ENCODE measurements around the gene GALNT9. TPM values are rescaled to one million over a fixed set of nuclear protein-coding genes. Genes with fewer than 3 reads are reported as not detected.

The GALNT9 gene
- total and polyA plus RNA-seq, 3 experiments from 2014 or later = 0.18 TPM; not detected in 2

DNA sequence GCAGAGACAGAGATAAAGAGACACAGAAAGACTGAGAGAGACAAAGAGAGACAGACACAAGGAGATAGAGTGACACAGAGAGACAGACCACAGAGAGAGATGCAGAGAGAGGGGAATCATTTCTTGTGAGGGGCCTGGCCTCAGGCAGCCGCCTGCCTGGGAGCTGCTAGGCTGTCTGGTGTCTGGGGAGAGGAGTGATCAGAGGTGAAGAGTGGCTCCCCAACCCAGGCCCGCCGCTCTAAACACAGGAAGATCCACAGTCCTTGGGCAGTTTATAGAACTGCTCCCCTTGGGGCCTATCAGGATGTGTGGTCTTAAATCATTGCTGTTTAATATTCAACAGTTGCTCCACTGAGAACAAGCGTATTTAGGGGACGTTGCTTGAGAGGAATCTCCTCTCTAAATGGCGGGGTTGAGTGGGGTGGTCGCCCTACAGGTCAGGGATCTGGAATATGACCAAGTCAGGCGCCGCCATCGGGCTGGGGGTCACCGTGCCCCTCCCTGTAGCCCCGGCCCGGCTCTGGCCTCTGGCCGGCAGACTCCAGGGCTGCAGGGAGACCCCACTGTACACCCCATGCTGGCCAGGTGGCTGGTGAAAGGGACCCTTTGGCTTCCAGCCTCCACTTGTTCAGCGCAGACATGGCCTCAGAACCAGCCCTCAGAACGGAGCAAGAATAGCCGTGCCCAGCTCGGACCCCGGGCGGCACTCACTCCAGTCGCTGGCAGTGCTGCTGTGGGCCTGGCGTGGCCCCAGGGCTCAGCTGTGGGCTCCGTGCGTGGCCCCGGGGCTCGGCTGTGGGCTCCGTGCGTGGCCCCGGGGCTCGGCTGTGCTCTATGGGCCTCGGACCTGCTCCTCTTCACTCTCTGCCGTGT lies 89.4 kb downstream of the GALNT9 start:
- Mint-ChIP-seq H3K27me3 (peaks cover 1 to 3% of the 10 kb centered on the region in 2 donors), H3K4me1 (peaks cover 3 to 6% (median 3%) of the 10 kb centered on the region in 3 donors), H3K36me3 (no peaks in the 10 kb centered on the region), H3K4me3 (no peak overlapping the region), H3K9me3 (no peaks in the 10 kb centered on the region), H3K27ac (peak overlapping the region in 3 of 8 donors; percentile 3 to 43 (median 41))
- H3K4me3 ChIP-seq (ENCODE audit: low read length) = no peak overlapping the region
- no peaks in the 10 kb centered on the region for H3K36me3 ChIP-seq (ENCODE audit: insufficient read depth, low read length)
- H3K4me1 ChIP-seq (ENCODE audit: insufficient read depth, low read length) = no peaks in the 10 kb centered on the region
- ChIA-PET CTCF (no interaction called here), POLR2A (no interaction called here)
- H3K27ac ChIP-seq (ENCODE audit: low read depth, low read length) = no peak overlapping the region
- peak in 1 of 5 donors; percentile 34 for DNase-seq
- H3K27me3 ChIP-seq (ENCODE audit: insufficient read depth, low read length, poor library complexity, severe bottlenecking) = no peaks in the 10 kb centered on the region
- H3K9me3 ChIP-seq (ENCODE audit: low read length) = no peaks in the 10 kb centered on the region

DNA sequence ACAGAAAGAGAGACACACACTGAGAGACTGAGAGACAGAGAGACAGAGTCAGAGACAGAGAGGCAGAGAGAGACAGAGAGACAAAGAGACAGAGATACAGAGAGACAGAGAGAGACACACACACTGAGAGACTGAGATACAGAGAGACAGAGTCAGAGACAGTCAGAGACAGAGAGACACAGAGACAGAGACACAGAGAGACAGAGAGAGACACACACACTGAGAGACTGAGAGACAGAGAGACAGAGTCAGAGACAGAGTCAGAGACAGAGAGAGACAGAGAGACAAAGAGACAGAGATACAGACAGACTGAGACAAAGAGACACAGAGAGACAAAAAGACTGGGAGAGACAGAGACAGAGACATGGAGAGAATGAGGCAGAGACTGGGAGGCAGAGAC lies 90.0 kb downstream of the GALNT9 start:
- no peaks in the 10 kb centered on the region for H3K9me3 Mint-ChIP-seq
- H3K4me3 Mint-ChIP-seq = no peak overlapping the region
- POLR2A ChIA-PET = no interaction called here
- H3K4me1 Mint-ChIP-seq = peaks cover 3 to 6% (median 3%) of the 10 kb centered on the region in 3 donors
- peak overlapping the region in 4 of 8 donors; percentile 3 to 87 (median 38) for H3K27ac Mint-ChIP-seq
- no peaks in the 10 kb centered on the region for H3K27me3 ChIP-seq (ENCODE audit: insufficient read depth, low read length, poor library complexity, severe bottlenecking)
- no peaks in the 10 kb centered on the region for H3K36me3 Mint-ChIP-seq
- no peak overlapping the region for H3K4me3 ChIP-seq (ENCODE audit: low read length)
- no peak for DNase-seq
- no peak overlapping the region for H3K27ac ChIP-seq (ENCODE audit: low read depth, low read length)
- CTCF ChIA-PET = no interaction called here
- H3K9me3 ChIP-seq (ENCODE audit: low read length) = no peaks in the 10 kb centered on the region
- no peaks in the 10 kb centered on the region for H3K4me1 ChIP-seq (ENCODE audit: insufficient read depth, low read length)
- peaks cover 1 to 3% of the 10 kb centered on the region in 2 donors for H3K27me3 Mint-ChIP-seq
- no peaks in the 10 kb centered on the region for H3K36me3 ChIP-seq (ENCODE audit: insufficient read depth, low read length)

DNA sequence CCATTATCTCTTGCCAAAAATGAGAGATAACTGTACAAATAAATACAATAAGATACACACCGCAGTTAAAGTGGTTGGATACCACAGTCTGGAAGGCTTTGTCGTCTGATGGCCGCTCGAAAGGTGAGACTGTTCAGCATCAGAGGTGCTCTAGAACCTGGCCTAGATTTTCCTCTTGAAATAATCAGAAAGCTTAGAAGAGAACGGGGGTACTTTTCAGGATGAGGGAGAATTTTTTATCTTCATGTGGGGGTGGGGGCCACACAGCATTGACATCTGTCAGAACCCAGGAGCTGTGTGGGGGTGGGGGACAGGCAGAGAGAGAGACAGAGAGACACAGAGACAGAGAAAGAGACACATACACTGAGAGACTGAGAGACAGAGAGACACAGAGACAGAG lies 90.5 kb downstream of the GALNT9 start:
- CTCF ChIA-PET = no interaction called here
- no peak overlapping the region for H3K27ac ChIP-seq (ENCODE audit: low read depth, low read length)
- POLR2A ChIA-PET = no interaction called here

DNA sequence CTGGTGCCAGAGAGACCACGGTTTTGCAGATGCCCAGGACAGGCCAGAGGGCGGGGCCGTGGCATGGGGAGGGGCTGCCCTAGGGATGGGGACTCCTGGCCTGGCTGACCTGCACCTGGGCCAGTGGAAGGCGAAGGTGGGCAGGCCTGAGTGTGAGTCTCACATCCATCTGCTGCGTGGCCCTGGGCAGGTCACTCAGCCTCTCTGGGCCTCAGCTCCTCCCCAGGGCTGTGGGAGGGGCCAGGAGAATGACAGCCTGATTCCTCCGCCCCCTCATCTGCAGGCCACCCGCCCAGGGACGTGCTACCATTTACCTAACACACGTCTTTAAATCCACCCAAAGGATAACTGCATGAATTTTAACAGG lies 90.9 kb downstream of the GALNT9 start:
- Mint-ChIP-seq H3K27me3 (peaks cover 0 to 1% of the 10 kb centered on the region in 2 donors), H3K27ac (peak overlapping the region in 1 of 8 donors; percentile 40), H3K36me3 (no peaks in the 10 kb centered on the region), H3K4me1 (peaks cover 0 to 1% (median under 1%) of the 10 kb centered on the region in 3 donors), H3K9me3 (no peaks in the 10 kb centered on the region), H3K4me3 (no peak overlapping the region)
- Histone ChIP-seq H3K9me3 (ENCODE audit: low read length) (no peaks in the 10 kb centered on the region), H3K4me1 (ENCODE audit: insufficient read depth, low read length) (no peaks in the 10 kb centered on the region), H3K27ac (ENCODE audit: low read depth, low read length) (no peak overlapping the region), H3K27me3 (ENCODE audit: insufficient read depth, low read length, poor library complexity, severe bottlenecking) (no peaks in the 10 kb centered on the region), H3K36me3 (ENCODE audit: insufficient read depth, low read length) (no peaks in the 10 kb centered on the region), H3K4me3 (ENCODE audit: low read length) (no peak overlapping the region)
- peak in 1 of 5 donors; percentile 33 for DNase-seq
- ChIA-PET CTCF (no interaction called here), POLR2A (no interaction called here)

More for the DNA sequence above, 90.5 kb downstream of the GALNT9 start:
- Mint-ChIP-seq H3K9me3 (no peaks in the 10 kb centered on the region), H3K4me3 (no peak overlapping the region), H3K27me3 (peaks cover 1 to 3% of the 10 kb centered on the region in 2 donors), H3K27ac (peak overlapping the region in 4 of 8 donors; percentile 16 to 87 (median 35)), H3K36me3 (no peaks in the 10 kb centered on the region), H3K4me1 (peaks cover 3 to 5% (median 3%) of the 10 kb centered on the region in 3 donors)
- no peaks in the 10 kb centered on the region for H3K36me3 ChIP-seq (ENCODE audit: insufficient read depth, low read length)
- H3K27me3 ChIP-seq (ENCODE audit: insufficient read depth, low read length, poor library complexity, severe bottlenecking) = no peaks in the 10 kb centered on the region
- H3K9me3 ChIP-seq (ENCODE audit: low read length) = no peaks in the 10 kb centered on the region
- H3K4me1 ChIP-seq (ENCODE audit: insufficient read depth, low read length) = no peaks in the 10 kb centered on the region
- no peak overlapping the region for H3K4me3 ChIP-seq (ENCODE audit: low read length)
- peak in 1 of 5 donors; percentile 10 for DNase-seq

DNA sequence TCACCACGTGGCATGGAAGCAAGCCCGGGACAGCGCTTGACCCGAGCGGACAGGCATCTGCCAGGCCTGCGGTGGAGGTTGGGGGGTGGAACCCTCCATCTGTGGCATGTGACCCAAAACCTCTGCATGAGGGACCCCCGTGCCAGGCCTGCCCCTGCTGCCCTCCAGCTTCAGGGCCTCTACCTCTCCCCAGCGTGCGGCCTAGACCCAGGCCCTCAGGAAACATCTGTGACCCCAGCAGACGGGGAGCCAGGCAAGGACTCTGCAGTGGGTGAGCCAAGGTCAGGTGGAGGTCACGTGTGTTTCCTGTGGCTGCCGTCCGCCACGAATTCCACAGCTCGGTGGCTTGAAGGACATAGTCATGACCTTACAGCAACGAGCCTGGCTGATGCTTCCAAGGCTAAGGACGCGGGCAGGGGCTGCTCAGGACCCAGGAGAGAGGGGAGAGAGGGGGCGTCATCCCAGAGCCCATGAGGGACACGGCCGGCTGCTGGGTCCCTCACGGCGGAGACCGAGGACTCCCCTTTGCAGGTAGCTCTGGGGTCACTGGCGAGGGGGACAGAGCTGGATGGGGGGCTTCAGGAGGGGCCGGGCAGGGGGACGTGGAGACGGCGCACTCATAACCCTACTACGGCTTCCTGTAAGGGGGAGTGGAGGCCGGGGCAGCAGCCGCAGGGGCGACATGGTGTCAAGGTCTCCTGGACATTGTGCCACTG lies 91.5 kb downstream of the GALNT9 start:
- H3K4me1 ChIP-seq (ENCODE audit: insufficient read depth, low read length) = no peaks in the 10 kb centered on the region
- no peak overlapping the region for H3K27ac ChIP-seq (ENCODE audit: low read depth, low read length)
- no peak overlapping the region for H3K4me3 Mint-ChIP-seq
- no peaks in the 10 kb centered on the region for H3K9me3 ChIP-seq (ENCODE audit: low read length)
- peaks cover 0 to 1% of the 10 kb centered on the region in 2 donors for H3K27me3 Mint-ChIP-seq
- no peaks in the 10 kb centered on the region for H3K27me3 ChIP-seq (ENCODE audit: insufficient read depth, low read length, poor library complexity, severe bottlenecking)
- H3K36me3 ChIP-seq (ENCODE audit: insufficient read depth, low read length) = no peaks in the 10 kb centered on the region
- H3K27ac Mint-ChIP-seq = peak overlapping the region in 1 of 8 donors; percentile 60
- H3K4me1 Mint-ChIP-seq = no peaks in the 10 kb centered on the region
- peak in 1 of 5 donors; percentile 38 for DNase-seq
- ChIA-PET POLR2A (no interaction called here), CTCF (no interaction called here)
- no peaks in the 10 kb centered on the region for H3K9me3 Mint-ChIP-seq
- no peaks in the 10 kb centered on the region for H3K36me3 Mint-ChIP-seq
- H3K4me3 ChIP-seq (ENCODE audit: low read length) = no peak overlapping the region

DNA sequence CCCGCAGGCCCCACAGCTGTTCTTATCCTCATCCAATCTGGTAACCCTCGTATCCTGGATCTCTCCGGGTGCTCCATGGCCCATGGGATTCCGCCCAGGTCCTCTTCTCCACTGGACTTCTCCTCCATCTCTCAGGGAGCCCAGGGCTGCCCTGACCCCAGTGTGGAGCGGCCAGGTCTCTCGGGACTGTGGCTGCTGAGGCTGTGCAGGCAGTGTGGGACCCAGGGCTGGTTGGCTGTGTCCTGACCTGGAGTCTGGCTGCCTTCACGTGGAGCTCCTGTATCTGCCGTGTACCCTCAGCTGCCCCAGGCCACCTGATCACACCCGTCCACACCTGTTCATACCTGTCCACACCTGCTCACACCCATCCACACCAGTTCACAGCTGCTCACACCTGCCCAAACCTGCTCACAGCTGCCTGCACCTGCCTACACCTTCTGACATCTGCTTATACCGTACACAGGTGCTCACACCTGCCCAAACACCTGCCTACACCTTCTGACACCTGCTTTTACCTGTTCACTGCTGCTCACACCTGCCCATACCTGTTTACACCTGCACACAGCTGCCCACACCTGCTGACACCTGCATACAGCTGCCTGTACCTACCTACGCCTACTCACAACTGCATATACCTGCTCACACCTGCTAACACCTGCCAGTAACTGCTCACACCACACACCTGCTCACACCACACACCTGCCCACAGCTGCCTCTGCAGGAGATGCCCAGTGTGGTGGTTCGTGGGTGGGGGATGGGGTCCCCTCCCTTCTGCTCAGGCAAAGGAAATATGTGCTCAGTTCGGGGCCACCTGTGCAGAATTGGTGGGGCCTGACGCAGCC lies 92.2 kb downstream of the GALNT9 start:
- H3K36me3 ChIP-seq (ENCODE audit: insufficient read depth, low read length) = no peaks in the 10 kb centered on the region
- H3K4me3 ChIP-seq (ENCODE audit: low read length) = no peak overlapping the region
- H3K4me1 Mint-ChIP-seq = no peaks in the 10 kb centered on the region
- ChIA-PET CTCF (no interaction called here), POLR2A (no interaction called here)
- peaks cover 0 to 1% of the 10 kb centered on the region in 2 donors for H3K27me3 Mint-ChIP-seq
- H3K27ac ChIP-seq (ENCODE audit: low read depth, low read length) = no peak overlapping the region
- peak in 1 of 5 donors; percentile 33 for DNase-seq
- no peaks in the 10 kb centered on the region for H3K36me3 Mint-ChIP-seq
- H3K27ac Mint-ChIP-seq = peak overlapping the region in 3 of 8 donors; percentile 25 to 56 (median 41)
- H3K4me3 Mint-ChIP-seq = no peak overlapping the region
- no peaks in the 10 kb centered on the region for H3K27me3 ChIP-seq (ENCODE audit: insufficient read depth, low read length, poor library complexity, severe bottlenecking)
- no peaks in the 10 kb centered on the region for H3K9me3 Mint-ChIP-seq
- no peaks in the 10 kb centered on the region for H3K4me1 ChIP-seq (ENCODE audit: insufficient read depth, low read length)
- no peaks in the 10 kb centered on the region for H3K9me3 ChIP-seq (ENCODE audit: low read length)

DNA sequence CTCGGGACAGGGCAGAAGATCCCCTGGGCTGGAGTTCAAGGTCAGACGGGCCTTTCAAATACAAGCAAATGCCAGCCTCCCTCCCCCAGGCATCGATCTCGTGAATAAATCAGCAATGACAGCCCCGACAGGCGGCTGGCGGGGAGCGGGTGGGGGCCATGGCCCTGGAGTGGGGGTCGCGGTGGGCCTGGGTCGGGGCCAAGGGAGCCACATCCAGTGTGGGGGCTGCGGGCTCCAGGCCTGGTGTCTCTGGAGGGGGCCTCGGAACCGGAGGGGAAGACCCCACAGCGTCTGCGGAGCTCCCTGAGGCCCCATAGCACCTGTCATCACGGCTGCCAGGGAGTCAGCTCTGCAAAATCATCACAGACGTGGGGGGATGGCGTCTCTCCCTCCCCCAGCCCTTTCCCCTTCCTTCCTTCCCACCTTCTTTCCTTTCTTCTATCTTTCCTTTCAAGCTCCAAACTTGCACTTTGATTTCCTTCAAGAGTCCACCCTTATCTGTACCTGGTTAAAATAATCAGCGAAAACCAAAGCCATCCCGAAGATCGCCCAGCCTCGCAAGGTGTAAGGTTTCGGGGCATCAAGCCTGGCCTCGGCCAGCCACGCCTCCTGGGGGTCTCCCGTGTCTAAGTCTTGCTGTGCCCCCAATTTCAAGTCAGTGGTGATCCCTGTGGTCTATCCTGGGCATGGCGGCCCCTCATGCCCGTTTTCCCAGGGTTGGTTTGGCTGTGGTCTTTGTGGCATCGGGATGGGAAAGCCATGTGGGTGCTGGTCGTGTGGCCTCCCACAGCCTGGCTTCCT lies 93.1 kb downstream of the GALNT9 start:
- H3K9me3 Mint-ChIP-seq = no peaks in the 10 kb centered on the region
- ChIA-PET CTCF (no interaction called here), POLR2A (no interaction called here)
- no peak overlapping the region for H3K27ac Mint-ChIP-seq
- H3K27me3 ChIP-seq (ENCODE audit: insufficient read depth, low read length, poor library complexity, severe bottlenecking) = no peaks in the 10 kb centered on the region
- H3K9me3 ChIP-seq (ENCODE audit: low read length) = no peaks in the 10 kb centered on the region
- no peaks in the 10 kb centered on the region for H3K36me3 ChIP-seq (ENCODE audit: insufficient read depth, low read length)
- DNase-seq = peak in 1 of 5 donors; percentile 39
- no peak overlapping the region for H3K4me3 Mint-ChIP-seq
- no peaks in the 10 kb centered on the region for H3K4me1 ChIP-seq (ENCODE audit: insufficient read depth, low read length)
- H3K36me3 Mint-ChIP-seq = no peaks in the 10 kb centered on the region
- H3K4me1 Mint-ChIP-seq = no peaks in the 10 kb centered on the region
- H3K4me3 ChIP-seq (ENCODE audit: low read length) = no peak overlapping the region
- H3K27me3 Mint-ChIP-seq = peaks cover 0 to 1% of the 10 kb centered on the region in 2 donors
- H3K27ac ChIP-seq (ENCODE audit: low read depth, low read length) = no peak overlapping the region
